GM12878 (cell line): Measurements from ENCODE around the gene ACSL3. TPM values are rescaled to one million over a fixed set of nuclear protein-coding genes. Genes with fewer than 3 reads are reported as not detected.

ENCODE experiments used
- ATAC-seq: fragments of 200-7000 bp; cut with Tn5 transposase; 3 replicates; pipeline ENCODE4 v1.9.1; 2020; ENCODE audit warnings: mild to moderate bottlenecking, moderate library complexity
- BruUV-seq: library from RNA; stranded (reverse); fragments of 400-500 nt; replicated peaks from 2 replicates; lab custom pipeline; 2021; lab: Mats Ljungman, UMichigan
- CTCF ChIA-PET: fragments of 300-600 bp; sonication (Branson Sonifier 250); formaldehyde crosslinking; extraction: SDS; loops from one replicate; lab custom pipeline; 2021; ENCODE audit warnings: inconsistent platforms; lab: Yijun Ruan, JAX
- POLR2A ChIA-PET: fragments of 350-600 bp; formaldehyde crosslinking; extraction: SDS; loops from one replicate; lab custom pipeline; 2021; ENCODE audit warnings: inconsistent platforms; lab: Charles Lee
- RAD21 ChIA-PET: fragments of 300-600 bp; sonication (Branson Sonifier 250); formaldehyde crosslinking; loops from one replicate; lab custom pipeline; 2023; ENCODE audit warnings: antibody characterized with exemption; ENCODE audit not compliant: unreplicated experiment; lab: Charles Lee
- SMC1A ChIA-PET: fragments of 300-600 bp; sonication (Branson Sonifier 250); formaldehyde crosslinking; loops from one replicate; lab custom pipeline; 2023; ENCODE audit not compliant: unreplicated experiment, uncharacterized antibody; lab: Charles Lee
- DNase-seq: peaks from one replicate; pipeline ENCODE4 v3.0.0-alpha.2; 2011; ENCODE audit warnings: low read depth, low spot score
- FAIRE-seq: peaks from 3 replicates; lab custom pipeline; 2011; peaks lifted over from hg19 to GRCh38; lab: Jason Lieb, UNC
- H2AFZ ChIP-seq: 2 replicates; pipeline ENCODE4 v1.6.0; 2011; ENCODE audit warnings: low read depth, low read length, control low read depth; ENCODE audit not compliant: control insufficient read depth
- H3K27ac ChIP-seq: 2 replicates; pipeline ENCODE4 v1.5.1; 2011; ENCODE audit warnings: control low read depth; ENCODE audit not compliant: control insufficient read depth, insufficient read depth
- H3K27me3 ChIP-seq, 2 experiments: replicated peaks in 1 of 2; 2 replicates each; pipeline versions ENCODE4 v1.6.0 to v1.6.1; 2011; ENCODE audit warnings: low read length in 1 of 2; ENCODE audit not compliant: control insufficient read depth in 2 of 2, insufficient read depth in 2 of 2
- H3K36me3 ChIP-seq, 2 experiments: 2 replicates each; pipeline ENCODE4 v1.5.1; 2011; ENCODE audit warnings: low read length in 1 of 2; ENCODE audit not compliant: control insufficient read depth in 2 of 2, insufficient read depth in 2 of 2
- H3K4me1 ChIP-seq: 2 replicates; pipeline ENCODE4 v1.6.1; 2011; ENCODE audit warnings: mild to moderate bottlenecking, low read length, moderate library complexity, mixed read lengths; ENCODE audit not compliant: control insufficient read depth, insufficient read depth
- H3K4me2 ChIP-seq: 2 replicates; pipeline ENCODE4 v1.6.0; 2011; ENCODE audit warnings: control low read depth; ENCODE audit not compliant: control insufficient read depth, insufficient read depth
- H3K4me3 ChIP-seq: fragments of 200-600 bp; sonication (generic); 2 replicates; pipeline ENCODE4 v1.5.1; 2016
- H3K79me2 ChIP-seq: 2 replicates; pipeline ENCODE4 v1.6.0; 2011; ENCODE audit warnings: low read length; ENCODE audit not compliant: control insufficient read depth, insufficient read depth
- H3K9ac ChIP-seq: 2 replicates; pipeline ENCODE4 v1.8.0; 2011; ENCODE audit warnings: low read length, control low read depth, mixed read lengths; ENCODE audit not compliant: control insufficient read depth, insufficient read depth
- H3K9me3 ChIP-seq: replicated peaks from 3 replicates; pipeline ENCODE4 v1.5.1; 2011; ENCODE audit warnings: mild to moderate bottlenecking, low read length; ENCODE audit not compliant: control insufficient read depth, insufficient read depth
- H4K20me1 ChIP-seq: 2 replicates; pipeline ENCODE4 v1.6.0; 2011; ENCODE audit not compliant: control insufficient read depth, insufficient read depth
- BCLAF1 ChIP-seq: fragments of 450-650 bp; IDR thresholded peaks from 2 replicates; pipeline ENCODE4 v1.6.1; 2017; ENCODE audit warnings: antibody characterized with exemption, mild to moderate bottlenecking, moderate library complexity
- E2F4 ChIP-seq: IDR thresholded peaks from 2 replicates; pipeline ENCODE4 v1.6.1; 2012; ENCODE audit warnings: low read depth, low read length, improper control_type of control experiment
- EP300 ChIP-seq, 2 experiments: fragments of 150-350 bp in 1 of 2; IDR thresholded peaks; 2 replicates each; pipeline ENCODE4 v1.6.1; 2011 to 2012; ENCODE audit warnings: low read depth in 2 of 2, low read length in 2 of 2, borderline replicate concordance in 1 of 2, improper control_type of control experiment in 1 of 2, inconsistent platforms in 1 of 2; ENCODE audit not compliant: control insufficient read depth in 1 of 2
- IKZF1 ChIP-seq: fragments of 450-650 bp; conservative IDR thresholded peaks from 2 replicates; pipeline ENCODE4 v1.6.1; 2017; ENCODE audit warnings: antibody characterized with exemption, mild to moderate bottlenecking
- IRF5 ChIP-seq: fragments of 450-650 bp; IDR thresholded peaks from 2 replicates; pipeline ENCODE4 v1.6.1; 2017; ENCODE audit warnings: borderline replicate concordance
- KLF5 ChIP-seq: fragments of 450-650 bp; IDR thresholded peaks from 2 replicates; pipeline ENCODE4 v1.6.1; 2014; ENCODE audit warnings: mild to moderate bottlenecking; ENCODE audit not compliant: partially characterized antibody
- MAX ChIP-seq: IDR thresholded peaks from 2 replicates; pipeline ENCODE4 v1.6.1; 2012; ENCODE audit warnings: low read depth, low read length, improper control_type of control experiment
- RAD21 ChIP-seq: IDR thresholded peaks from 2 replicates; pipeline ENCODE4 v1.6.1; 2011; ENCODE audit warnings: mild to moderate bottlenecking, low read depth, low read length, moderate library complexity; ENCODE audit not compliant: insufficient read depth
- SMAD5 ChIP-seq: IDR thresholded peaks from 2 replicates; pipeline ENCODE4 v1.6.1; 2016; ENCODE audit warnings: antibody characterized with exemption, low read depth
- SREBF1 ChIP-seq: IDR thresholded peaks from 2 replicates; pipeline ENCODE4 v1.6.1; 2012; ENCODE audit warnings: mild to moderate bottlenecking, low read length
- SUPT20H ChIP-seq: IDR thresholded peaks from 2 replicates; pipeline ENCODE4 v1.6.1; 2011; ENCODE audit warnings: low read depth, mild to moderate bottlenecking, low read length, moderate library complexity, borderline replicate concordance; ENCODE audit not compliant: control insufficient read depth
- ZBED1 ChIP-seq: IDR thresholded peaks from 2 replicates; pipeline ENCODE4 v1.6.1; 2016; ENCODE audit warnings: borderline replicate concordance
- WGBS: methylation state at CpG from one replicate; pipeline ENCODE4 v1.1.6; 2016; ENCODE audit warnings: low lambda C conversion rate; ENCODE audit not compliant: insufficient replicate concordance, insufficient coverage; ENCODE audit errors: missing lambda C conversion rate; 5-methylcytosine and 5-hydroxymethylcytosine counted together
- in situ Hi-C: fragments of 300-500 bp; cut with MboI; formaldehyde crosslinking; loops from 9 replicates; pipeline ENCODE4 v1.14.3; 2018; ENCODE audit warnings: mixed read lengths
- intact Hi-C: fragments of 100-400 bp; cut with micrococcal nuclease; formaldehyde crosslinking; loops from one replicate; pipeline ENCODE4 v1.14.2; 2022; ENCODE audit not compliant: unreplicated experiment
- polyA plus RNA-seq, 11 experiments: library from polyadenylated mRNA; depleted of rRNA in 4 of 11; unstranded in 6 of 11; stranded (reverse) in 5 of 11; fragments of >200 nt; fragmentation: Nextera tagmentation in 4 of 11; fragmentation: Illumina TruSeq in 1 of 11; extraction: Ambion mirVana in 4 of 11; extraction: Trizol in 1 of 11; gene quantifications; 1 replicate in 1 of 11; 2 replicates in 10 of 11; pipeline versions ENCODE4 v1.2.1 to v1.2.3, GENCODE V29; 2011 to 2016; ENCODE audit warnings: inconsistent platforms in 2 of 11, missing spikeins in 2 of 11, low read depth in 1 of 11
- total RNA-seq, 4 experiments: library from RNA; depleted of rRNA in 3 of 4; stranded (reverse); fragments of >200 nt in 3 of 4; fragmentation: Illumina TruSeq in 1 of 4; extraction: Trizol in 1 of 4; gene quantifications; 2 replicates each; pipeline versions ENCODE4 v1.2.1 to v1.2.3, GENCODE V29; 2013 to 2021

Gene ACSL3
- total and polyA plus RNA-seq, 10 of the 15 experiments (the other 5 are each of a cell fraction or from before 2014, with no cell fraction given) = 15.6 to 83.9 (median 56.7) TPM

DNA sequence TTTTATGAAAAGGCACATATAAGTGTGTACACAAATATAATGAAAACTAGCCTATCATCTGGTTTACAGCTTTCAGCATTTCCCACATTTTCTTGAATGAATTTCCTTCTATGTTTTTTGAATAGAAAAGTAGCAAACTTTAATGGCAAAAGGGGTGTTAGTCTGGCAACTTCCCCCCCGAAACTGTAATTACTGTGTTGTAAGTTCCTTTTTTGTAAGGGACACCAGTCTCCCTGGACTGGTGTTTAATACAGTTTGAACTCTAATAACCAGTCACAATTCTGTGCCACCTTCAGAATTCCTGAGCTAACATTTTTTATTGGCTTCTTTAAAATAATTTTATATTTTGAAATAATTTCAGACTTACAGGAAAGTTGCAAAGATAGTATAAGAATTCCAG is 94.2 kb downstream of the ACSL3 start:
- SMC1A ChIA-PET = no interaction called here
- BruUV-seq = no TSS peak
- H3K9ac ChIP-seq = no peak overlapping the region
- in situ Hi-C loops = no loop called here
- DNase-seq (no peak), ATAC-seq (no peak), FAIRE-seq (no peak)
- intact Hi-C loops = no loop called here
- H2AFZ ChIP-seq = no peak overlapping the region
- H3K27me3 ChIP-seq = no peaks in the 10 kb centered on the region
- POLR2A ChIA-PET = no interaction called here
- no peaks in the 10 kb centered on the region for H4K20me1 ChIP-seq
- no peak for TF ChIP-seq IRF5
- TF ChIP-seq SUPT20H = no peak
- TF ChIP-seq BCLAF1 = no peak
- no peak for TF ChIP-seq KLF5
- no peak for TF ChIP-seq ZBED1
- no peak for TF ChIP-seq EP300 (IDR thresholded peaks at IDR 0.05; ENCODE audit: borderline replicate concordance in 1 of 2, control insufficient read depth in 1 of 2, low read depth in 2 of 2, low read length in 2 of 2)
- TF ChIP-seq SREBF1 = no peak
- TF ChIP-seq SMAD5 = no peak
- no peak for TF ChIP-seq IKZF1
- no peak for TF ChIP-seq RAD21
- TF ChIP-seq MAX = no peak
- no peak for TF ChIP-seq E2F4
- TF ChIP-seq, all 136 proteins: peak for 0
- H3K4me1 ChIP-seq = no peaks in the 10 kb centered on the region; the same call in 1 of the 2 replicates
- no peaks in the 10 kb centered on the region for H3K79me2 ChIP-seq
- RAD21 ChIA-PET = no interaction called here
- H3K36me3 ChIP-seq = no peaks in the 10 kb centered on the region
- H3K9me3 ChIP-seq = no peaks in the 10 kb centered on the region
- no peak overlapping the region for H3K4me2 ChIP-seq
- CTCF ChIA-PET = interaction anchor here (1.1 kb wide), 1 partner anchor 9 kb away, joined by 3 read pairs; no protein-coding TSS in a partner anchor
- no peak overlapping the region for H3K27ac ChIP-seq
- WGBS = 26% methylated on average over 1 of the region's 1 CpG
- H3K4me3 ChIP-seq = no peak overlapping the region
